ENCODE results near the gene BMP8A.
"Not testable (repeated sequence)": the region's sequence is repeated elsewhere in the genome, so short reads cannot be mapped to it uniquely, and the experiment has no call there.

The BMP8A gene, protein sequence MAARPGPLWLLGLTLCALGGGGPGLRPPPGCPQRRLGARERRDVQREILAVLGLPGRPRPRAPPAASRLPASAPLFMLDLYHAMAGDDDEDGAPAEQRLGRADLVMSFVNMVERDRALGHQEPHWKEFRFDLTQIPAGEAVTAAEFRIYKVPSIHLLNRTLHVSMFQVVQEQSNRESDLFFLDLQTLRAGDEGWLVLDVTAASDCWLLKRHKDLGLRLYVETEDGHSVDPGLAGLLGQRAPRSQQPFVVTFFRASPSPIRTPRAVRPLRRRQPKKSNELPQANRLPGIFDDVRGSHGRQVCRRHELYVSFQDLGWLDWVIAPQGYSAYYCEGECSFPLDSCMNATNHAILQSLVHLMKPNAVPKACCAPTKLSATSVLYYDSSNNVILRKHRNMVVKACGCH
- total RNA-seq: 0.06 to 0.30 reads per million in 2 experiments

- DNase-seq (ENCODE audit: low read depth): peak; percentile 66
Measured at GRCh38 chr1:39491146-39491921, at the start of gene BMP8A. Gene BMP8A, plus strand, starts transcription at chr1:39491636. Its CDS starts 356 bp downstream, at chr1:39491992.

DNA sequence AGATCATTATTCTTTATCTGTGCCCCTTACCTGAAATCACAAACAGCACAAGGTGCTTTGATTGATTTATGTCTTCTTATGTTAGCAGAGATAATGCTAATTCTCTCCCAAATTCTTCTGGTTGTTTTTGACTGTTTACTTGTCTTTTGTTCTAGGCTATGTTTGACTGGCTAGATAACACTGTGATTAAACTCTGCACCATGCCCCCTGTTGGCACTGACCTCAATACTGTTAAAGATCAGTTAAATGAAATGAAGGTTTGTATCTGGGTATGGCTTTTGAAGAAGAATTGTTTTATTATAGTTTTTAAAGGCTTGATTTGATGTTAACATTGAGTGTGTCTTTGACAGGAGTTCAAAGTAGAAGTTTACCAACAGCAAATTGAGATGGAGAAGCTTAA lies 49.6 kb upstream of the BMP8A start:
- DNase-seq (ENCODE audit: low read depth): no peak

DNA sequence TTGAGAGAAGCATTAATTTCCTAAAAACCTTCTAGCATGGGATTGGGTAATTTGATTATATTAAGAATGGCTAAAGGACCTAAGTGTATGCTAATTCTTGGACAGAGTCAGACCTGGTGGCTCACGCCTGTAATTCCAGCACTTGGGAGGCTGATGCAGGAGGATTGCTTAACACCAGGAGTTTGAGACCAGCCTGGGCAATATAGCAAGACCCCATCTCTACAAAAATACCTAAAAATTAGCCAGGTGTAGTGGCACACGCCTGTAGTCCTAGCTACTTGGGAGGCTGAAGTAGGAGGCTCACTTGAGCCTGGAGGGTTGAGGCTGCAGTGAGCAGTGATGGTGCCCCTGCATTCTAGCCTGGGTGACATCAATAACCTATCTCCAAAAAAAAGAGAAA lies 45.9 kb upstream of the BMP8A start:
- no peak for DNase-seq (ENCODE audit: low read depth)

GRCh38 chr1:39446986-39447567 lies 44.4 kb upstream of the BMP8A start:
- no peak for DNase-seq (ENCODE audit: low read depth)

- DNase-seq (ENCODE audit: low read depth): not testable (repeated sequence)
Measured at GRCh38 chr1:39450041-39450440, 41.4 kb upstream of the BMP8A start.

DNA sequence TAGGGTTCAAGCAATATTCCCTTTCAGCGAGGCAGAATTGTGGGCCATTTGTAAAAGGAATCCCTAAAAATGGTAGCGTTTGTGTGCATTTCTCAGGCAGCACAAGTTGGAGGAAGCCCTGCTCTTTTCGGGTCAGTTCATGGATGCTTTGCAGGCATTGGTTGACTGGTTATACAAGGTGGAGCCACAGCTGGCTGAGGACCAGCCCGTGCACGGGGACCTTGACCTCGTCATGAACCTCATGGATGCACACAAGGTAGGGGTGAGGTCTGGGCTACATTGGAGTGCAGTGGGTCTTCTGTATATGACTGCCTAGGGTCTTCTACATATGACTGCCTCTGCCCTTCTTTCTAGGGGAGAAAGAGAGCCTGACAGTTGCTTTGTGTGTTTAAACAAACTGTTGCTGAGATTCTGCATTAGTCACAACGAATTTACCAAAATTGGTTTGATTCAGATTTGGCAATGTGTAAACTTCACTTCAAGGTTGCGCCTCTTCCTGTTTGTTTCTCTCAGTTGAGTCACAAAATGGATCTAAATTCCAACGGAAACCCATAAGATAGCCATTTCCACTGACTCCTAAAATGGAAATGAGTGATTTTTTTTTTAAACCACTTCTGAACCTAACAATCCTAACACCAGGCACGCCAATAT lies 40.4 kb upstream of the BMP8A start:
- no peak for DNase-seq (ENCODE audit: low read depth)

DNA sequence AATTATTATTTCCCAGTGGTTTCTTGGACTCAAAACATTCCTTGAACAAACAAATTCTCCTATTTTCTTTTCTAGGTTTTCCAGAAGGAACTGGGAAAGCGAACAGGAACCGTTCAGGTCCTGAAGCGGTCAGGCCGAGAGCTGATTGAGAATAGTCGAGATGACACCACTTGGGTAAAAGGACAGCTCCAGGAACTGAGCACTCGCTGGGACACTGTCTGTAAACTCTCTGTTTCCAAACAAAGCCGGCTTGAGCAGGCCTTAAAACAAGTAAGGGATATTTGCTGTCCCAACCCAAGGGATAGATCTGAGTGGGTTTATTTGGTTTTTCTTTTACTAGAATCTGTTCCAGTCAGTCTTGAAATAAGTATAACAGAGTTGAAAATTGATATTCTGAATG lies 39.4 kb upstream of the BMP8A start:
- DNase-seq (ENCODE audit: low read depth): no peak

DNA sequence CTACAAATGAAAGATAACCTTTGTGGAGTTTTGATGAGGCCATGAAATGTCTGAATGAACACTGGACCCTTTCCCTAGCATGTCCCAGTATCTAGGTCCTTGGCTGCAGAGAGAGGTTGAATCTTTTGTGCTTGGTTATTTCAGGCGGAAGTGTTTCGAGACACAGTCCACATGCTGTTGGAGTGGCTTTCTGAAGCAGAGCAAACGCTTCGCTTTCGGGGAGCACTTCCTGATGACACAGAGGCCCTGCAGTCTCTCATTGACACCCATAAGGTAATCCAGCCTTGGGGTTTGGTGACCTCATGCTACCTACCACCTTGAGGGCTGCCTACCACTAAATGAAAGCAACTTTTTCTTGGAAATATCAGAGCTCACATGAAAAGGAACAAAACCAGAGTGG lies 38.9 kb upstream of the BMP8A start:
- DNase-seq (ENCODE audit: low read depth): no peak

GRCh38 chr1:39453603-39454002 lies 37.8 kb upstream of the BMP8A start:
- DNase-seq (ENCODE audit: low read depth): no peak

DNA sequence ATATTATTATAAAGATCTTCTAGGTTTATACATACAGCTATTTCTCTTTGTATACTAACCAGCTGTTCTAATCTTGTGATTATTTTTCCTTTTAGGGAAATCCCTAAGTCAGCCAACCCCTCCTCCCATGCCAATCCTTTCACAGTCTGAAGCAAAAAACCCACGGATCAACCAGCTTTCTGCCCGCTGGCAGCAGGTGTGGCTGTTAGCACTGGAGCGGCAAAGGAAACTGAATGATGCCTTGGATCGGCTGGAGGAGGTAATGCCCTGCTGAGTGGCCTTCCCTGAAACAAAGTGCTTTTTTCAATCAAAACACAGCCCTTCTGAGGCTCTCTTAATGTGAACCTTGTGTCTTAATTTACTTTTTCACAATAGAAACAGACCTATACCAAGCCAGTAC lies 32.4 kb upstream of the BMP8A start:
- no peak for DNase-seq (ENCODE audit: low read depth)

GRCh38 chr1:39462074-39462473 lies 29.4 kb upstream of the BMP8A start:
- no peak for DNase-seq (ENCODE audit: low read depth)

- no peak for DNase-seq (ENCODE audit: low read depth)
Measured at GRCh38 chr1:39466413-39467107, 24.9 kb upstream of the BMP8A start.

GRCh38 chr1:39467108-39467720 lies 24.2 kb upstream of the BMP8A start:
- not testable (repeated sequence) for DNase-seq (ENCODE audit: low read depth)

- DNase-seq (ENCODE audit: low read depth): no peak
Measured at GRCh38 chr1:39469150-39469549, 22.3 kb upstream of the BMP8A start.

- no peak for DNase-seq (ENCODE audit: low read depth)
Measured at GRCh38 chr1:39470040-39470439, 21.4 kb upstream of the BMP8A start.

DNA sequence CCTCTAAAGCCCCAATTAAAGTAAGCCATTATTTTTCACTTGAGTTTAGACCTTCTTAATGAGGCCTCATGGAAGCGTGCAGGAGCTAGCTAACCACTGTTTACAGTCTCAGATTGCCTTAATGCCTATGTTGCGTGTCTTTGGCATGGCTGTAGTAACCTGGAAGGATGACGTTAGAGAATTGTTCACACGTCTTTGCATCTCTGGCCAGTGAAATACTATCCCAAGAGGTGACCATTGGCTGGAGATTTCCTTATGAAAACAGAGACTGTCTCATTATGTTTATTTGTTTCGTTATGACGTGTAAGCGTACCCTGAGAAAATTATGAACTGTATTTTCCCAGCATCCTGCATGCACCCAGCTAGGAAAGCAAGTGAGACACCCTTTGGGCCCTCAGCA lies 18.6 kb upstream of the BMP8A start:
- no peak for DNase-seq (ENCODE audit: low read depth)

- no peak for DNase-seq (ENCODE audit: low read depth)
Measured at GRCh38 chr1:39473324-39473723, 18.1 kb upstream of the BMP8A start.

GRCh38 chr1:39474810-39475209 lies 16.6 kb upstream of the BMP8A start:
- DNase-seq (ENCODE audit: low read depth): no peak

DNA sequence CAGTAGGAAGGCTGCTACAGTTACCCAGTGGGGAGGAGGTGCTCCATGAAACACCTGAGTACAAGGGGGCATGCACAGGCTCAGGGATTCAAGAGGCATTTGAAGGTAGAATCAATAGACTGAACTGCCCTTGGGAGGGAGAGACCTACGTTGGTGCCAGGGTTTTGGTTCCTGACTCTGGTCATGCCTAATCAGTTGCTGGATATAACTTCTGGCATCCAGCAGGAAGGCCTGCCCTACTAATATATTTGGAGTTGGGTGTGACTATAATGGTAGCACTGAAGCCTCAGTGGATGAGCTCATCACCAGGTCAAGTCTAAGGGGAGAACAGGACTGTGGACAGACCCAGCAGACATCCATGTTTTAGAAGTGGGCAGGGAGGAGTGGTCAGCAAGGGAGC lies 15.9 kb upstream of the BMP8A start:
- not testable (repeated sequence) for DNase-seq (ENCODE audit: low read depth)

- DNase-seq (ENCODE audit: low read depth): no peak
Measured at GRCh38 chr1:39478126-39478915, 13.1 kb upstream of the BMP8A start.

Measured in T follicular helper cell (primary cell).